ENCODE data around the gene MAF.

Gene MAF

GRCh38 chr16:79599837-79600637 is 500 bp downstream of the MAF start:
- peak overlapping the region; percentile 61 for H3K4me3 ChIP-seq (ENCODE audit: extremely low read depth, insufficient read depth, low read length, poor library complexity, severe bottlenecking)
- no peaks in the 10 kb centered on the region for H3K36me3 ChIP-seq (ENCODE audit: control insufficient read depth, insufficient read depth, low read length)
- WGBS, 2 experiments (ENCODE audit: insufficient coverage in 2 of 2), result 0 to 1% methylated on average over 40 to 51 of the region's 84 CpGs
- H3K9me3 ChIP-seq (ENCODE audit: control insufficient read depth, low read length), result no peaks in the 10 kb centered on the region
- H3K27ac ChIP-seq (ENCODE audit: low read depth, low read length, severe bottlenecking), result peak overlapping the region; percentile 72
- peaks cover 9% of the 10 kb centered on the region for H3K4me1 ChIP-seq (ENCODE audit: control insufficient read depth, insufficient read depth, low read length, poor library complexity, severe bottlenecking)

- H3K27ac ChIP-seq (ENCODE audit: low read depth, low read length, severe bottlenecking), result peak overlapping the region; percentile 25
- no peaks in the 10 kb centered on the region for H3K36me3 ChIP-seq (ENCODE audit: control insufficient read depth, insufficient read depth, low read length)
- H3K4me1 ChIP-seq (ENCODE audit: control insufficient read depth, insufficient read depth, low read length, poor library complexity, severe bottlenecking), result peaks cover 11% of the 10 kb centered on the region
- peak overlapping the region; percentile 61 for H3K4me3 ChIP-seq (ENCODE audit: extremely low read depth, insufficient read depth, low read length, poor library complexity, severe bottlenecking)
- 0% methylated on average over 28 to 39 of the region's 79 CpGs for WGBS, 2 experiments (ENCODE audit: insufficient coverage in 2 of 2)
- no peaks in the 10 kb centered on the region for H3K9me3 ChIP-seq (ENCODE audit: control insufficient read depth, low read length)
These were observed 1.2 kb downstream of the MAF start for GRCh38 chr16:79599256-79599836.

GRCh38 chr16:79598348-79599181 is 2.0 kb downstream of the MAF start:
- Histone ChIP-seq H3K27ac (ENCODE audit: low read depth, low read length, severe bottlenecking) (no peak overlapping the region), H3K36me3 (ENCODE audit: control insufficient read depth, insufficient read depth, low read length) (no peaks in the 10 kb centered on the region)
- WGBS, 2 experiments (ENCODE audit: insufficient coverage in 2 of 2), result 0 to 1% methylated on average over 29 to 36 of the region's 51 CpGs

GRCh38 chr16:79598063-79598347 is 2.5 kb downstream of the MAF start:
- 10% methylated on average over 2 of the region's 3 CpGs; no CpG with 5 or more reads in 1 of the 2 experiments for WGBS, 2 experiments (ENCODE audit: insufficient coverage in 2 of 2)
- H3K27ac ChIP-seq (ENCODE audit: low read depth, low read length, severe bottlenecking), result no peak overlapping the region
- peak overlapping the region; percentile 52 for H3K4me3 ChIP-seq (ENCODE audit: extremely low read depth, insufficient read depth, low read length, poor library complexity, severe bottlenecking)
- no peaks in the 10 kb centered on the region for H3K36me3 ChIP-seq (ENCODE audit: control insufficient read depth, insufficient read depth, low read length)
- no peaks in the 10 kb centered on the region for H3K9me3 ChIP-seq (ENCODE audit: control insufficient read depth, low read length)
- H3K4me1 ChIP-seq (ENCODE audit: control insufficient read depth, insufficient read depth, low read length, poor library complexity, severe bottlenecking), result peaks cover 14% of the 10 kb centered on the region

More at GRCh38 chr16:79598348-79599181, 2.0 kb downstream of the MAF start:
- Histone ChIP-seq H3K4me3 (ENCODE audit: extremely low read depth, insufficient read depth, low read length, poor library complexity, severe bottlenecking) (peak overlapping the region; percentile 52), H3K4me1 (ENCODE audit: control insufficient read depth, insufficient read depth, low read length, poor library complexity, severe bottlenecking) (peaks cover 14% of the 10 kb centered on the region), H3K9me3 (ENCODE audit: control insufficient read depth, low read length) (no peaks in the 10 kb centered on the region)

- WGBS, 2 experiments (ENCODE audit: insufficient coverage in 2 of 2), result 57 to 63% methylated on average over 1 of the region's 5 CpGs
These were observed 3.1 kb downstream of the MAF start for GRCh38 chr16:79597277-79598062.

GRCh38 chr16:79595931-79596450 is 4.5 kb downstream of the MAF start:
- WGBS, 2 experiments (ENCODE audit: insufficient coverage in 2 of 2), result 98% methylated on average over 5 to 6 of the region's 7 CpGs
- Histone ChIP-seq H3K27ac (ENCODE audit: low read depth, low read length, severe bottlenecking) (no peak overlapping the region), H3K9me3 (ENCODE audit: control insufficient read depth, low read length) (no peaks in the 10 kb centered on the region), H3K4me3 (ENCODE audit: extremely low read depth, insufficient read depth, low read length, poor library complexity, severe bottlenecking) (no peak overlapping the region), H3K36me3 (ENCODE audit: control insufficient read depth, insufficient read depth, low read length) (no peaks in the 10 kb centered on the region), H3K4me1 (ENCODE audit: control insufficient read depth, insufficient read depth, low read length, poor library complexity, severe bottlenecking) (peaks cover 25% of the 10 kb centered on the region)

More at GRCh38 chr16:79597277-79598062, 3.1 kb downstream of the MAF start:
- Histone ChIP-seq H3K9me3 (ENCODE audit: control insufficient read depth, low read length) (no peaks in the 10 kb centered on the region), H3K4me3 (ENCODE audit: extremely low read depth, insufficient read depth, low read length, poor library complexity, severe bottlenecking) (peak overlapping the region; percentile 52), H3K36me3 (ENCODE audit: control insufficient read depth, insufficient read depth, low read length) (no peaks in the 10 kb centered on the region), H3K4me1 (ENCODE audit: control insufficient read depth, insufficient read depth, low read length, poor library complexity, severe bottlenecking) (peaks cover 19% of the 10 kb centered on the region), H3K27ac (ENCODE audit: low read depth, low read length, severe bottlenecking) (no peak overlapping the region)

GRCh38 chr16:79595231-79595641 is 5.3 kb downstream of the MAF start:
- Histone ChIP-seq H3K4me1 (ENCODE audit: control insufficient read depth, insufficient read depth, low read length, poor library complexity, severe bottlenecking) (peaks cover 25% of the 10 kb centered on the region), H3K36me3 (ENCODE audit: control insufficient read depth, insufficient read depth, low read length) (no peaks in the 10 kb centered on the region), H3K9me3 (ENCODE audit: control insufficient read depth, low read length) (no peaks in the 10 kb centered on the region), H3K27ac (ENCODE audit: low read depth, low read length, severe bottlenecking) (no peak overlapping the region), H3K4me3 (ENCODE audit: extremely low read depth, insufficient read depth, low read length, poor library complexity, severe bottlenecking) (no peak overlapping the region)
- 60 to 73% methylated on average over 3 of the region's 5 CpGs for WGBS, 2 experiments (ENCODE audit: insufficient coverage in 2 of 2)

- Histone ChIP-seq H3K27ac (ENCODE audit: low read depth, low read length, severe bottlenecking) (no peak overlapping the region), H3K36me3 (ENCODE audit: control insufficient read depth, insufficient read depth, low read length) (no peaks in the 10 kb centered on the region), H3K4me1 (ENCODE audit: control insufficient read depth, insufficient read depth, low read length, poor library complexity, severe bottlenecking) (peaks cover 25% of the 10 kb centered on the region), H3K9me3 (ENCODE audit: control insufficient read depth, low read length) (no peaks in the 10 kb centered on the region), H3K4me3 (ENCODE audit: extremely low read depth, insufficient read depth, low read length, poor library complexity, severe bottlenecking) (no peak overlapping the region)
- 97% methylated on average over 6 of the region's 8 CpGs; no CpG with 5 or more reads in 1 of the 2 experiments for WGBS, 2 experiments (ENCODE audit: insufficient coverage in 2 of 2)
These were observed 6.8 kb downstream of the MAF start for GRCh38 chr16:79593754-79594153.

GRCh38 chr16:79593074-79593531 is 7.4 kb downstream of the MAF start:
- Histone ChIP-seq H3K4me3 (ENCODE audit: extremely low read depth, insufficient read depth, low read length, poor library complexity, severe bottlenecking) (no peak overlapping the region), H3K36me3 (ENCODE audit: control insufficient read depth, insufficient read depth, low read length) (no peaks in the 10 kb centered on the region), H3K27ac (ENCODE audit: low read depth, low read length, severe bottlenecking) (no peak overlapping the region), H3K4me1 (ENCODE audit: control insufficient read depth, insufficient read depth, low read length, poor library complexity, severe bottlenecking) (peaks cover 25% of the 10 kb centered on the region), H3K9me3 (ENCODE audit: control insufficient read depth, low read length) (no peaks in the 10 kb centered on the region)
- 77 to 83% methylated on average over 6 to 7 of the region's 7 CpGs for WGBS, 2 experiments (ENCODE audit: insufficient coverage in 2 of 2)

- Histone ChIP-seq H3K4me1 (ENCODE audit: control insufficient read depth, insufficient read depth, low read length, poor library complexity, severe bottlenecking) (peaks cover 25% of the 10 kb centered on the region), H3K27ac (ENCODE audit: low read depth, low read length, severe bottlenecking) (peak overlapping the region; percentile 3), H3K36me3 (ENCODE audit: control insufficient read depth, insufficient read depth, low read length) (no peaks in the 10 kb centered on the region), H3K9me3 (ENCODE audit: control insufficient read depth, low read length) (no peaks in the 10 kb centered on the region), H3K4me3 (ENCODE audit: extremely low read depth, insufficient read depth, low read length, poor library complexity, severe bottlenecking) (no peak overlapping the region)
- WGBS, 2 experiments (ENCODE audit: insufficient coverage in 2 of 2), result 47 to 71% methylated on average over 1 to 2 of the region's 4 CpGs
These were observed 8.4 kb downstream of the MAF start for GRCh38 chr16:79592186-79592585.

All from mesodermal cell (in vitro differentiated cells).